Measurements from ENCODE around the gene GP1BB.

GP1BB gene

DNA sequence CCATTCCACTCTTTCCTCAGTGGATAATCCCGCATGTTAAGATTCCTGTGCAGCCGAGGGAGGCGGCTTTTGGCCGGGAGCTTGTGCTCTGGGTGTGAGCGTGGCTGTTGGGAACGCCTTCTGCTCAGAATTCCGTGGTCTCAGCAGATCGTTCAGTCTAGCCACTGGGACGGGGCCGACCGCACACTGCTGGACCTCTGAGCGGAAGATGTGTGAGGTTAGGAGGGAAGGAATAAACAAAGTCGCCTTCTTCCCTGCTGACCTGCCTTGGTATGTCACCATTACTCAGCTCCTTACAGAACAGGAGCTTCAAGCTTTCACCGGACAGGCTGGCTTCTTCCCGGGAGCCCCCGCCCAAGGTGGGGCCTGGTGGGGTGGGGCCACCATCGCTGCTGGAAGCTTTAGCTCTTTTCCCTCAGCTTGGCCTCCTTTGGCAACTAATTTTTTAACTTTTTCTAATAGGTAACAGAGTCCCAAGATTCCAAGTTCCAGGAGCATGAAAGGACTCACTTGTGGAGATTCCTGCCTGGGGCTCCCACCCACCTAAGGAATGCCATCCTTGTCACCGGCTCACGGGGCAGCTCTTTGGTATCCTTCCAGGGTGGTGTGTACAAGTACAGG is 31.5 kb upstream of the GP1BB start:
- Histone ChIP-seq H2AK5ac (ENCODE audit: low read length) (no peak overlapping the region), H3K18ac (ENCODE audit: low read length) (no peak overlapping the region), H3K9ac (ENCODE audit: low read length) (no peak overlapping the region), H3K4me2 (ENCODE audit: low read length) (peak overlapping the region; percentile 17), H4K91ac (ENCODE audit: low read depth, low read length) (no peak overlapping the region), H2BK12ac (ENCODE audit: low read length) (no peak overlapping the region), H3K79me2 (ENCODE audit: control insufficient read depth, insufficient read depth, low read length, poor library complexity) (no peaks in the 10 kb centered on the region), H4K8ac (ENCODE audit: low read depth, low read length) (no peak overlapping the region), H3K27ac (ENCODE audit: low read depth, low read length) (no peak overlapping the region), H3K14ac (ENCODE audit: low read length) (no peak overlapping the region), H2BK120ac (ENCODE audit: insufficient read depth, low read length, poor library complexity) (no peak overlapping the region), H3K36me3 (ENCODE audit: control insufficient read depth in 1 of 2, insufficient read depth in 2 of 2, low read length in 2 of 2) (no peaks in the 10 kb centered on the region), H3K4me1 (ENCODE audit: control insufficient read depth in 1 of 2, insufficient read depth in 2 of 2, low read length in 2 of 2) (peaks cover 0 to 4% of the 10 kb centered on the region in 2 experiments), H3K4me3 (ENCODE audit: low read depth, low read length) (no peak overlapping the region), H4K12ac (ENCODE audit: low read depth, low read length) (no peak overlapping the region), H2BK5ac (ENCODE audit: low read depth, low read length, poor library complexity) (no peak overlapping the region), H3K79me1 (ENCODE audit: low read length) (no peaks in the 10 kb centered on the region), H3K9me3 (ENCODE audit: insufficient read depth, low read depth, low read length) (no peaks in the 10 kb centered on the region), H3K27me3 (ENCODE audit: insufficient read depth, low read length) (no peaks in the 10 kb centered on the region), H3K23ac (ENCODE audit: low read length) (no peak overlapping the region), H2AFZ (ENCODE audit: insufficient read depth, low read length, poor library complexity) (no peak overlapping the region), H3K4ac (ENCODE audit: low read depth, low read length) (no peak overlapping the region)
- no CpG with 5 or more reads among the region's 19 CpGs for WGBS (ENCODE audit: extremely low coverage, insufficient coverage, insufficient read length)
- DNase-seq = peak; percentile 83 to 87

GRCh38 chr22:19693581-19693980 is 29.8 kb upstream of the GP1BB start:
- Histone ChIP-seq H2AFZ (ENCODE audit: insufficient read depth, low read length, poor library complexity) (no peak overlapping the region), H3K4me1 (ENCODE audit: control insufficient read depth in 1 of 2, insufficient read depth in 2 of 2, low read length in 2 of 2) (peaks cover 0 to 4% of the 10 kb centered on the region in 2 experiments), H2AK5ac (ENCODE audit: low read length) (no peak overlapping the region), H3K79me1 (ENCODE audit: low read length) (no peaks in the 10 kb centered on the region), H4K8ac (ENCODE audit: low read depth, low read length) (no peak overlapping the region), H3K27ac (ENCODE audit: low read depth, low read length) (no peak overlapping the region), H4K12ac (ENCODE audit: low read depth, low read length) (no peak overlapping the region), H3K4me3 (ENCODE audit: low read depth, low read length) (no peak overlapping the region), H3K9me3 (ENCODE audit: insufficient read depth, low read depth, low read length) (no peaks in the 10 kb centered on the region), H3K36me3 (ENCODE audit: control insufficient read depth in 1 of 2, insufficient read depth in 2 of 2, low read length in 2 of 2) (no peaks in the 10 kb centered on the region), H3K79me2 (ENCODE audit: control insufficient read depth, insufficient read depth, low read length, poor library complexity) (no peaks in the 10 kb centered on the region), H2BK12ac (ENCODE audit: low read length) (no peak overlapping the region), H3K23ac (ENCODE audit: low read length) (no peak overlapping the region), H3K4me2 (ENCODE audit: low read length) (no peak overlapping the region), H3K18ac (ENCODE audit: low read length) (no peak overlapping the region), H2BK5ac (ENCODE audit: low read depth, low read length, poor library complexity) (no peak overlapping the region), H3K14ac (ENCODE audit: low read length) (no peak overlapping the region), H2BK120ac (ENCODE audit: insufficient read depth, low read length, poor library complexity) (no peak overlapping the region), H4K91ac (ENCODE audit: low read depth, low read length) (no peak overlapping the region), H3K4ac (ENCODE audit: low read depth, low read length) (no peak overlapping the region), H3K27me3 (ENCODE audit: insufficient read depth, low read length) (no peaks in the 10 kb centered on the region), H3K9ac (ENCODE audit: low read length) (no peak overlapping the region)
- no CpG with 5 or more reads among the region's 14 CpGs for WGBS (ENCODE audit: extremely low coverage, insufficient coverage, insufficient read length)
- DNase-seq = no peak

- Histone ChIP-seq H3K79me2 (ENCODE audit: control insufficient read depth, insufficient read depth, low read length, poor library complexity) (no peaks in the 10 kb centered on the region), H3K4me3 (ENCODE audit: low read depth, low read length) (no peak overlapping the region), H2BK5ac (ENCODE audit: low read depth, low read length, poor library complexity) (no peak overlapping the region), H3K9ac (ENCODE audit: low read length) (no peak overlapping the region), H3K27ac (ENCODE audit: low read depth, low read length) (no peak overlapping the region), H3K27me3 (ENCODE audit: insufficient read depth, low read length) (no peaks in the 10 kb centered on the region), H2BK120ac (ENCODE audit: insufficient read depth, low read length, poor library complexity) (no peak overlapping the region), H3K79me1 (ENCODE audit: low read length) (no peaks in the 10 kb centered on the region), H3K14ac (ENCODE audit: low read length) (no peak overlapping the region), H3K4ac (ENCODE audit: low read depth, low read length) (no peak overlapping the region), H4K8ac (ENCODE audit: low read depth, low read length) (no peak overlapping the region), H3K4me1 (ENCODE audit: control insufficient read depth in 1 of 2, insufficient read depth in 2 of 2, low read length in 2 of 2) (peaks cover 0 to 4% of the 10 kb centered on the region in 2 experiments), H3K36me3 (ENCODE audit: control insufficient read depth in 1 of 2, insufficient read depth in 2 of 2, low read length in 2 of 2) (no peaks in the 10 kb centered on the region), H2AK5ac (ENCODE audit: low read length) (no peak overlapping the region), H4K91ac (ENCODE audit: low read depth, low read length) (no peak overlapping the region), H2BK12ac (ENCODE audit: low read length) (no peak overlapping the region), H2AFZ (ENCODE audit: insufficient read depth, low read length, poor library complexity) (no peak overlapping the region), H3K9me3 (ENCODE audit: insufficient read depth, low read depth, low read length) (no peaks in the 10 kb centered on the region), H4K12ac (ENCODE audit: low read depth, low read length) (no peak overlapping the region), H3K23ac (ENCODE audit: low read length) (no peak overlapping the region), H3K4me2 (ENCODE audit: low read length) (no peak overlapping the region), H3K18ac (ENCODE audit: low read length) (no peak overlapping the region)
- no CpG with 5 or more reads among the region's 12 CpGs for WGBS (ENCODE audit: extremely low coverage, insufficient coverage, insufficient read length)
- DNase-seq = peak; percentile 51 to 67
Observed at GRCh38 chr22:19693981-19694670, 29.2 kb upstream of the GP1BB start.

GRCh38 chr22:19694696-19695095 is 28.6 kb upstream of the GP1BB start:
- Histone ChIP-seq H3K79me1 (ENCODE audit: low read length) (no peaks in the 10 kb centered on the region), H4K12ac (ENCODE audit: low read depth, low read length) (no peak overlapping the region), H3K27me3 (ENCODE audit: insufficient read depth, low read length) (no peaks in the 10 kb centered on the region), H3K9me3 (ENCODE audit: insufficient read depth, low read depth, low read length) (no peaks in the 10 kb centered on the region), H2BK12ac (ENCODE audit: low read length) (no peak overlapping the region), H3K9ac (ENCODE audit: low read length) (no peak overlapping the region), H2BK120ac (ENCODE audit: insufficient read depth, low read length, poor library complexity) (no peak overlapping the region), H3K14ac (ENCODE audit: low read length) (no peak overlapping the region), H4K91ac (ENCODE audit: low read depth, low read length) (no peak overlapping the region), H3K4me2 (ENCODE audit: low read length) (no peak overlapping the region), H3K36me3 (ENCODE audit: control insufficient read depth in 1 of 2, insufficient read depth in 2 of 2, low read length in 2 of 2) (no peaks in the 10 kb centered on the region), H4K8ac (ENCODE audit: low read depth, low read length) (no peak overlapping the region), H2AFZ (ENCODE audit: insufficient read depth, low read length, poor library complexity) (no peak overlapping the region), H3K4ac (ENCODE audit: low read depth, low read length) (no peak overlapping the region), H2BK5ac (ENCODE audit: low read depth, low read length, poor library complexity) (no peak overlapping the region), H2AK5ac (ENCODE audit: low read length) (no peak overlapping the region), H3K4me1 (ENCODE audit: control insufficient read depth in 1 of 2, insufficient read depth in 2 of 2, low read length in 2 of 2) (peaks cover 0 to 4% of the 10 kb centered on the region in 2 experiments), H3K23ac (ENCODE audit: low read length) (no peak overlapping the region), H3K79me2 (ENCODE audit: control insufficient read depth, insufficient read depth, low read length, poor library complexity) (no peaks in the 10 kb centered on the region), H3K4me3 (ENCODE audit: low read depth, low read length) (no peak overlapping the region), H3K27ac (ENCODE audit: low read depth, low read length) (no peak overlapping the region), H3K18ac (ENCODE audit: low read length) (no peak overlapping the region)
- no CpG with 5 or more reads among the region's 13 CpGs for WGBS (ENCODE audit: extremely low coverage, insufficient coverage, insufficient read length)
- DNase-seq = peak; percentile 83 to 96
